HEK293 (cell line): ENCODE measurements around the gene ITSN1.
A peak's percentile ranks its signal among the peaks of the same experiment; 100 is the strongest.

Source experiments
- ZNF23 ChIP-seq: fragments of 450-650 bp; formaldehyde crosslinking; IDR thresholded peaks from 2 replicates; pipeline ENCODE4 v1.5.1; 2016; ENCODE audit warnings: missing biosample characterization, missing genetic modification characterization, borderline replicate concordance
- ZNF239 ChIP-seq: fragments of 450-650 bp; formaldehyde crosslinking; IDR thresholded peaks from 2 replicates; pipeline ENCODE4 v1.5.1; 2016; ENCODE audit warnings: missing biosample characterization, missing genetic modification characterization
- ZNF501 ChIP-seq: fragments of 450-650 bp; formaldehyde crosslinking; IDR thresholded peaks from 2 replicates; pipeline ENCODE4 v1.5.1; 2016; ENCODE audit warnings: missing biosample characterization, missing genetic modification characterization
- ZNF654 ChIP-seq: fragments of 450-650 bp; formaldehyde crosslinking; IDR thresholded peaks from 2 replicates; pipeline ENCODE4 v1.5.1; 2016; ENCODE audit warnings: low read depth, missing biosample characterization, missing genetic modification characterization
- TF ChIP-seq, protein P1 (sequence below): fragments of 450-650 bp; formaldehyde crosslinking; IDR thresholded peaks from 2 replicates; pipeline ENCODE4 v1.5.1; 2016; ENCODE audit warnings: missing biosample characterization, missing genetic modification characterization
- TF ChIP-seq, protein P2 (sequence below): fragments of 450-650 bp; formaldehyde crosslinking; IDR thresholded peaks from 2 replicates; pipeline ENCODE4 v1.5.1; 2016; ENCODE audit warnings: missing biosample characterization, missing genetic modification characterization
- TF ChIP-seq, protein P3 (sequence below): fragments of 450-650 bp; formaldehyde crosslinking; IDR thresholded peaks from 2 replicates; pipeline ENCODE4 v1.5.1; 2016; ENCODE audit warnings: missing biosample characterization, missing genetic modification characterization

DNA sequence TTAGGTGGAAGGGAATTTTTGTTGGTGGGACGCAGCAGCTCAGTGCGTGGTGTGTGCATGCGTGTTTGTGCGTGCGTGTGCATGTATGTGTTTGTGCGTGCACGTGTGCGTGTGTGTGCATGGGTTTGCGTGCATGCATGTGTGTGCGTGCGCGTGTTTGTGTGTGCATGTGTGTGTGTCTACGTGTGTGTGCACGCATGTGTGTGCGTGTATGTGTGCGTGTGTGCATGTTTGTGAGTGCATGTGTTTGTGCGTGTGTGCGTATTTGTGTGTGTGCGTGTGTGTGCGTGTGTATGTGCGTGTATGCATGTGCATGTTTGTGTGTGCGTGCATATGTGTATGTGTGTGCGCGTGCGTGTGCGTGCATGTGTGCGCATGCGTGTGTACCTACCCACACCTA is 253.1 kb downstream of the ITSN1 start:
- TF ChIP-seq, protein P1, sequence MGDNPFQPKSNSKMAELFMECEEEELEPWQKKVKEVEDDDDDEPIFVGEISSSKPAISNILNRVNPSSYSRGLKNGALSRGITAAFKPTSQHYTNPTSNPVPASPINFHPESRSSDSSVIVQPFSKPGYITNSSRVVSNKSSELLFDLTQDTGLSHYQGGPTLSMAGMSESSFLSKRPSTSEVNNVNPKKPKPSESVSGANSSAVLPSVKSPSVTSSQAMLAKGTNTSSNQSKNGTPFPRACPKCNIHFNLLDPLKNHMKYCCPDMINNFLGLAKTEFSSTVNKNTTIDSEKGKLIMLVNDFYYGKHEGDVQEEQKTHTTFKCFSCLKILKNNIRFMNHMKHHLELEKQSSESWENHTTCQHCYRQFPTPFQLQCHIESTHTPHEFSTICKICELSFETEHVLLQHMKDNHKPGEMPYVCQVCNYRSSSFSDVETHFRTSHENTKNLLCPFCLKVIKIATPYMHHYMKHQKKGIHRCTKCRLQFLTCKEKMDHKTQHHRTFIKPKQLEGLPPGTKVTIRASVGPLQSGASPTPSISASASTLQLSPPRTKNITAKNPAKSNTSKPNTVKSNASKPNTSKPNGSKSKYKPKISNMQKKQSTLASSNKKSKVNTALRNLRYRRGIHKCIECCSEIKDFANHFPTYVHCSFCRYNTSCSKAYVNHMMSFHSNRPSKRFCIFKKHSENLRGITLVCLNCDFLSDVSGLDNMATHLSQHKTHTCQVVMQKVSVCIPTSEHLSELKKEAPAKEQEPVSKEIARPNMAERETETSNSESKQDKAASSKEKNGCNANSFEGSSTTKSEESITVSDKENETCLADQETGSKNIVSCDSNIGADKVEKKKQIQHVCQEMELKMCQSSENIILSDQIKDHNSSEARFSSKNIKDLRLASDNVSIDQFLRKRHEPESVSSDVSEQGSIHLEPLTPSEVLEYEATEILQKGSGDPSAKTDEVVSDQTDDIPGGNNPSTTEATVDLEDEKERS (tag by site-specific recombination), result no peak
- TF ChIP-seq, protein P2, sequence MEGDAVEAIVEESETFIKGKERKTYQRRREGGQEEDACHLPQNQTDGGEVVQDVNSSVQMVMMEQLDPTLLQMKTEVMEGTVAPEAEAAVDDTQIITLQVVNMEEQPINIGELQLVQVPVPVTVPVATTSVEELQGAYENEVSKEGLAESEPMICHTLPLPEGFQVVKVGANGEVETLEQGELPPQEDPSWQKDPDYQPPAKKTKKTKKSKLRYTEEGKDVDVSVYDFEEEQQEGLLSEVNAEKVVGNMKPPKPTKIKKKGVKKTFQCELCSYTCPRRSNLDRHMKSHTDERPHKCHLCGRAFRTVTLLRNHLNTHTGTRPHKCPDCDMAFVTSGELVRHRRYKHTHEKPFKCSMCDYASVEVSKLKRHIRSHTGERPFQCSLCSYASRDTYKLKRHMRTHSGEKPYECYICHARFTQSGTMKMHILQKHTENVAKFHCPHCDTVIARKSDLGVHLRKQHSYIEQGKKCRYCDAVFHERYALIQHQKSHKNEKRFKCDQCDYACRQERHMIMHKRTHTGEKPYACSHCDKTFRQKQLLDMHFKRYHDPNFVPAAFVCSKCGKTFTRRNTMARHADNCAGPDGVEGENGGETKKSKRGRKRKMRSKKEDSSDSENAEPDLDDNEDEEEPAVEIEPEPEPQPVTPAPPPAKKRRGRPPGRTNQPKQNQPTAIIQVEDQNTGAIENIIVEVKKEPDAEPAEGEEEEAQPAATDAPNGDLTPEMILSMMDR (tag by site-specific recombination), result no peak
- TF ChIP-seq ZNF23 (tag by site-specific recombination) (no peak), ZNF501 (tag by site-specific recombination) (no peak), ZNF239 (tag by site-specific recombination) (no peak), ZNF654 (tag by site-specific recombination) (no peak)
- TF ChIP-seq, protein P3, sequence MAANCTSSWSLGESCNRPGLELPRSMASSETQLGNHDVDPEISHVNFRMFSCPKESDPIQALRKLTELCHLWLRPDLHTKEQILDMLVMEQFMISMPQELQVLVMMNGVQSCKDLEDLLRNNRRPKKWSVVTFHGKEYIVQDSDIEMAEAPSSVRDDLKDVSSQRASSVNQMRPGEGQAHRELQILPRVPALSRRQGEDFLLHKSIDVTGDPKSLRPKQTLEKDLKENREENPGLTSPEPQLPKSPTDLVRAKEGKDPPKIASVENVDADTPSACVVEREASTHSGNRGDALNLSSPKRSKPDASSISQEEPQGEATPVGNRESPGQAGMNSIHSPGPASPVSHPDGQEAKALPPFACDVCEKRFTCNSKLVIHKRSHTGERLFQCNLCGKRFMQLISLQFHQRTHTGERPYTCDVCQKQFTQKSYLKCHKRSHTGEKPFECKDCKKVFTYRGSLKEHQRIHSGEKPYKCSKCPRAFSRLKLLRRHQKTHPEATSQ (tag by site-specific recombination), result 0 out of 2 replicates have a peak, but pooled peaks have one; percentile 9
